GM18502 (cell line): ENCODE results near the gene PTPRCAP.

ENCODE experiments used
- ATAC-seq: cut with Tn5 transposase; IDR thresholded peaks from one replicate; pipeline ENCODE4 v1.9.1; 2021; ENCODE audit warnings: mild to moderate bottlenecking; ENCODE audit not compliant: unreplicated experiment, poor library complexity

PTPRCAP gene

GRCh38 chr11:67442504-67443404 lies 5.3 kb upstream of the PTPRCAP start:
- no peak for ATAC-seq

DNA sequence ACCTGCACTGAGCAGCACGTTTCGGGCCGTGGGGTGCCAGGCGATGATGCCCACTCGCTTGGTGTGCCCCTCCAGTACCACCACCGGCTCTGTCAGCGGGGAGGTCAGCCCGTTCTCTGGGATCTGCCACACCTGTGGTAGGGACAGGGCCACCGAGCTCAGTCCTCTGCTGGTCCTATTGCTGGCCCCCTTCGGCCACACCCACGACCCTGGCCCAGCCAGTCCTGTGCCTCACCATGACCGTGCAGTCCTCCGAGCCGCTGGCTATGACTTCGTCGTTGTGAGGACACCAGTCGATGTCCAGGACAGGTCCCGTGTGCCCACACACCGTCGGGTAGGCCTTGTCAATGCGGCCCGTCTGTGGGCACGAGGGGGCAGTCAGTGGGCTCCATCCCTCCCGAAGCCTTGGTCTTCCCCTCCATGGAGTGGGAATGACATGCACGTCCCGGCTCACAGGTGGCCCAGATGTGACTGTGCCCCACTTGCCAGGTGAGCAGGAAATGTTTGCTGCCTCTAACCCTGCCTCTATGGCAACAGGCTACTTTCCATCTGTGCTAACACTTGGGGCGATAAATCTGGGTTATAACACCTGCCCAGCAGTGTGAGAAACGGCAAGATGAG lies 4.4 kb upstream of the PTPRCAP start:
- ATAC-seq, result no peak

- no peak for ATAC-seq
These were observed 3.6 kb upstream of the PTPRCAP start for GRCh38 chr11:67441098-67441563.

- ATAC-seq, result no peak
These were observed 3.0 kb upstream of the PTPRCAP start for GRCh38 chr11:67440229-67441097.

- ATAC-seq, result no peak
These were observed 2.1 kb upstream of the PTPRCAP start for GRCh38 chr11:67439321-67440228.

DNA sequence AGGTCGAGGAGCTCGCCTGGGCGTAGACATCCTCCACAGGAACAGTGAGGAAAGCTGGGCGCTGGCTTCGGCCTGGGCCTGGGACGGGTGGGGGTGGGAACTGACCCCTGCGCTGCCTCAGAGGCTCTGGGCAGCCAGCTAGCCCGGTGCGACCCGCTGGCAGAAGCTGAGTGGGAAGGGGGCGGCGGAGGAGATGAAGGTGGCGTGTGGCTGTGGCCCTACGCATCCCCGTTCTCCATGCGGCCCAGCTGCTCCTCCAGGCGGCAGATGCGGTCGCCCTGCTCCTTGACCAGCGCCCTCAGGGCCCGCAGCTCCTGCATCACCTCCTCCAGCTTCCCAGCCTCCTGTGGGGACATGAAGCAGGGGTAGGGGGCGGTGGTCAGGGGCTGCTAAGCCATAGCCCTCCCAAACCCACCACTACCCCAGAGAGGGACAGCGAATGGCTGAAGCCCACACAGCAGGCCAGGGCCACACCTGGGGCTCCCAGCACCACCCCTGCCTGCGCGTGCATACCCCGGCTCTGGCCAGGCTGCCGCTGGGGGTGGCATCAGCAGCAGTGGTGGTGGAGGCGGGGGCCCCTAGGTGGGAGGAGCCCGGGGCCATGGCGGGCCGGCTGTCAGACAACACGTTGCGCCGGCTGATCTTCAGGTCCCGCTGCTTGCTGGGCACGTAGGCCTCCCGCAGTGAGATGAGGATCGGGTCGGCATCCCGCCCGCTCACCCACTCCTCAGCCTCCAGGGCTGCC lies 848 bp upstream of the PTPRCAP start:
- no peak for ATAC-seq

DNA sequence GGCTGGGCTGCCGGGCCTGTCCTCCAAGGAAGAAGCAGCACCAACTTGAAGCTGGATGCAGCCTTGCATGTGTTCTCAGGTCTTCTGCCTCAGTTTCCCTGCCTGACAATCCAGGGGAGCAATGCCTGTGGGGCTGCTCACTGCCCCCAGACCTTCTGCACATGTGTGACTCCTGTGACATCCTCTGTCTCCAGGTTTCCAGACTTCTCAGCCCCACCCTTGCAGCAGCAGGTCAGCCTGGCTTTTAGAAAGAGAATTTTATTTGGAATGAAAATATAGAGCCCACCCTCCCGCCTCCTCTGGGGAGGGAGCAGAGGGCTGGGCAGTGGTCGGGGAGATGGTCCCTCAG lies 301 bp upstream of the PTPRCAP start:
- ATAC-seq, result no peak

DNA sequence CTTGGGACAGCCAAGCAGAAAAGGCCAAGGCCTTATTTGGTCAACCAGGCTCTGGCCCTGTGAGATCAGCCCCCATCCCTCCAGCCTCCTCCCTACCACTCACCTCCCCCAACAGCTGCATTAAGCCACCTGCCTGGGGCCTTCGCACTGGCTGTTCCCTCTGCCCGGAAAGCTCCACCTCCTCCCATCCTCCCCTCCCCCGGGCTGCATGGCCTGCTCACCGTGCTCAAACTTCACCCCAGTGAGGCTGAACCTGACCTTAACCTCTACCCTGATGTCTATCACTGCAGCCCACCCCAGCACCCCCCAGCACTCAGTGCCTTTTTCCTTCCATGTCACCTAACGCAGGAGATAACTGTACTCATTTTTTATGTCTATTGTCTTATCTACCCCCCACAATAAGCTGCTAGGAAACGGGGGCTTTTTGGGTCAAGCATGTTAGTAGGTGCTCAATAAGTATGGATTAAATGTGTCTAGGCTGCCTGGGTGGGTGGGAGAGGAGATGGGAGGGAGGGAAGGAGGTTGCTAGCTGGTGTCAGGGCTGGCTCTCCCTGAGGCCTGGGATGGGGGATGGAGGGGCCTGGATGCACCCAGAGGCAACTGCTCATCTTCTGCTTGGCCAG lies 912 bp downstream of the PTPRCAP start:
- no peak for ATAC-seq

DNA sequence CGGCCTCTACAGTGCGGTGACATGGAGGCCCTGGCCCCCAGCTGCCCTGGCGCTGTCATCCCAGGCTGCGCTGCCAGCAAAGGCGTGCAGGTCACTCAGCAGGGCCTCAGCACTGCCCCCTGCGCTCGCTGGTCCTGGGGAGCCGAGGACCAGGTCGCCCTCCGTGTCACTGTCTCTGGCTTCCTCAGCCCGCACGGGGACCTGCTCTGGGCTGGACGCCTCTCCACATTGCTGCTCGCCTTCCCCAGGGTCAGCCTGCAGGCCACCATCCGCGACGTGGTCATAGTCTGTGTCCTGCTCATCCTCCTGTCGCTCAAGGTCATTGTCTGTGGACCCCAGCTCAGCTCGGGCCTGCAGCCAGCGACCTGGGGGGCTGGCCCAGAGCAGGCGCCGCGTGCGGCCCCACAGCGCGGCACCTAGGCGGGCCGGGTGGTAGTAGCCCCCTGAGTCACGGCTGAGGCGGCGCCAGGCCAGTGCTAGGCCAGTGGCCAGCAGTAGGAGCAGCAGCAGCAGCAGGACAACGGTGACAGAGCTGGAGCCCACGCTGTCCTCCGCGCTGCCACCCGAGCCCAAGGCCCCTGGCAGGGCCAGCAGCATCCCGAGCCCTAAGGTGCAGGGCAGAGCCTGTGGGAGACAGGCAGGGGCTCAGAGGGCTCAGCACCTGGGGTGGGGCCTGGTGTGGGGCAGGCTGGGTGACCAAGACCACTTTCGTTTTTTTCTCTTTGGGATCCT lies 1.6 kb downstream of the PTPRCAP start:
- no peak for ATAC-seq

GRCh38 chr11:67435031-67435726 lies 2.3 kb downstream of the PTPRCAP start:
- ATAC-seq, result no peak

DNA sequence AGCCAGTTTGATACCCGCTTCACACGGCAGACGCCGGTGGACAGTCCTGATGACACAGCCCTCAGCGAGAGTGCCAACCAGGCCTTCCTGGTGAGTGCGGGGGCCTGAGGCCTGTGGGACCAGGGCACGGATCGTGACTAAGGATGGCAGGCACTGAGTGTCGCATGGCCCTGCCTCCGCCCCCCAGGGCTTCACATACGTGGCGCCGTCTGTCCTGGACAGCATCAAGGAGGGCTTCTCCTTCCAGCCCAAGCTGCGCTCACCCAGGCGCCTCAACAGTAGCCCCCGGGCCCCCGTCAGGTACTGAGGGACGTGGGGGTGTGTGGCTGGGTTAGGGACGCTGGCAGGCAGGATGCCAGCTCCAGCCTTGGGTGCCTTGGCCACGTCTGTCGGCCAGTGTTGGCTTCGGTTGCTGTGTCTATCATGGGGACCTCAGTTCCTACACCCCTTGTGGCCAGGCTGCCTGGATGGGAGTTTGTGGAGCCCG lies 3.0 kb downstream of the PTPRCAP start:
- no peak for ATAC-seq

- no peak for ATAC-seq
These were observed 3.7 kb downstream of the PTPRCAP start for GRCh38 chr11:67433536-67434394.

DNA sequence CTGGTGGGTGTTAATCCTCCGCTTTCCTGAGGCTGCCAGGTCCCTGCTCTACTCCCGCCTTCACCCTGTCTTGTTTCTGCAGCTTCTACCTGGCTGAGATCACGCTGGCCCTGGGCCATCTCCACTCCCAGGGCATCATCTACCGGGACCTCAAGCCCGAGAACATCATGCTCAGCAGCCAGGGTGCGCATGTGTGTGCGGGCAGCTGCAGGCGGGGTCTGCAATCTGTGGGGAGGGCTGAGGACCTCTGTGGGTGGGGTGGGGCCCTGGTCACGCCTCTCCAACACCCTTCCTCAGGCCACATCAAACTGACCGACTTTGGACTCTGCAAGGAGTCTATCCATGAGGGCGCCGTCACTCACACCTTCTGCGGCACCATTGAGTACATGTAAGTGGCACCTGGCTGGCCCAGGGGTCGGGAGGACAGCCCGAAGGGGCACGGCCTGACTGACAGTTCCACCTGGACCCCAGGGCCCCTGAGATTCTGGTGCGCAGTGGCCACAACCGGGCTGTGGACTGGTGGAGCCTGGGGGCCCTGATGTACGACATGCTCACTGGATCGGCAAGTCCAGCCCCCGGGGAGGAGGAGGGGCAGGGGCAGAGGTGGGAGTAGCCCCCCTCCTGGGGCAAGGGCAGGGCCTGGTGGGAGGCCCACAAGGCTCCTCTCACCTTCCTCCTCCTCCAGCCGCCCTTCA lies 4.7 kb downstream of the PTPRCAP start:
- no peak for ATAC-seq

- no peak for ATAC-seq
These were observed 5.9 kb downstream of the PTPRCAP start for GRCh38 chr11:67431346-67432249.

DNA sequence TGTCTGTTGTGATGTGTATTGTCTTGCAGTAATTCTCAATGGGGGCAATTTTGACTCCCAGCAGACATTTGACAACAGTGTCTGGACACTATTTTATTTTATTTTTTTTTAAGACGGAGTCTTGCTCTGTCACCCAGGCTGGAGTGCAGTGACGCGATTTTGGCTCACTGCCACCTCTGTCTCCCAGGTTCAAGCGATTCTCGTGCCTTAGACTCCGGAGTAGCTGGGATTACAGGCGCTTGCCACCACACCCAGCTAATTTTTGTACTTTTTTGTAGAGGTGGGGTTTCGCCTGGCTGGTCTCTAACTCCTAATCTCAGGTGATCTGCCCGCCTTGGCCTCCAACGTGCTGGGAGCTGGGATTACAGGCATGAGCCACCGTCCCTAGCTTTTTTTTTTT lies 7.8 kb downstream of the PTPRCAP start:
- no peak for ATAC-seq
